Activated gamma-delta T cell treated with anti-CD3 and anti-CD28 coated beads, Interleukin-2, amount 50 U/mL, for 16 hours (primary cell): ENCODE measurements around the gene MBNL3.
"Not testable (repeated sequence)": the region's sequence is repeated elsewhere in the genome, so short reads cannot be mapped to it uniquely, and the experiment has no call there.

ENCODE experiments used
- DNase-seq: peaks from one replicate; pipeline ENCODE4 v3.0.0-alpha.2; 2020; ENCODE audit warnings: low read depth

MBNL3 gene

DNA sequence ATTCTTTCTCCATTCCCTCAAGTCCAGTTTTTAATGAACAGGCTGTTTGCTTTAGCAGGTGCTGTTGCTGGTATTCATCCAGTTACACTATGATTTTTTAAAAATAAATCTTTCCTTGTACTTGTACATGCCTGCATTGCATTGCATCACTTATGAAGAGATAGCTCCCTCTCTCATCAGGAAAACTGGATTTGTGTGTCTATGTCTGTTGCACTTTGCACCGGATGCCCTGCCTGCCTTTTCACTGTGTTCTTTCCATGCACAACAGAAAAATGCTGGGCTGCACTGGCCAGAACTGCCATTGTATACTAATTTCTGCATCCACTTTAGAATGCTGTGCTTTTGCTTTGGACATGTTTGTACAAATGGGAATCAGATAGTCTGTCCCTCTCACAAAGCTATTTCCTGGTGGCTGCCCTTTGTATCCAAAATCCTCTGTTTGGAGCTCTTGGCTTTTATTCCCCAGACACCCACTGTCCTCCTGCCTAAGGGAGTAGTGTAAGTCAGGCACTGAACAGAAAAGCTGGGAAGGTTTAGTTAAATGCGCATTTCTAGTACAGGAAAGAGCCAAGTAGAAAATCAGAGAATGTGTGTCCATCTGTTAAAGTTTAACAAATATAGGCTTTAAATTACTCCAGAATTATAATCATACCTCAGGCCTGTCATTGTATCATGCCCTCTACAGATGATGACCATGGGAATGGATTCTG is 119.1 kb downstream of the MBNL3 start:
- DNase-seq = no peak

DNA sequence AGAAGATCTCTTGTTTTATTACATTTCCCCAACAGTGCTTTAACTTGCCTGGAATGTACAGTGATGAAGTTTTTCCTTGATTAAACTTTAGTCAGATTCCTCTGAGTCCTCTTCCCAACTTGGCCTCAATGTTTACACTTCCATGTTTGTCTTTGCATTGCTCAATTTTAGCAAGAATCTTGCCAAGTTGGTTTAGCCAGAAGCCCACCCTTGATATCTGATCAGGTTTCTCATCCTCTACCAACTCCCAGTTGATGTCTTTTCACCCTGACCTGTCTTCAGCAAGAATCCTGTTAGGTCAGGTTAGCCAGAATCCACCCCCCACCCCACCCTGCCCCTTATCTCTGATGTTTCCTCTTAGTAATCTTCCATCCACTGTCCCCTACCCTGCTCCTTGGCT is 120.9 kb downstream of the MBNL3 start:
- DNase-seq = no peak

DNA sequence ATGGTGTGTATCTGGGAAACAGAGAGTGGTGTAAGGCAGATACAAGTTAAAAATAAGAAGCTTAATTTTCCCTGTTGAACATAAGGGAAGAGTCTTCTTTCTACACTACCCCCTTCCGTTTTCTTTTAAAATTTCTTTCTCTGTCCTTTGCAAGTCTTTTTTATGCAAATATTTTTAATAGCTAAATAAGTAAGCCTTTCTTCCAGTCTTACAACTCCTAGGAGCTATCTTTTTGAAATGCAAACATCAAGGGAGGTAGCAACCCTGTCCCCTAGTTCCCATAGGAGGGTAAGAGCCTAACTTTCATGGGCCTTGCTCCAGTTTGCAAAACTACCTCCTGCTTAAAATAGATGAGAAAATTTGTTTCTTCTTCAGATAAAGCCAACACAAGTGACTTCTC is 121.5 kb downstream of the MBNL3 start:
- DNase-seq = no peak

DNA sequence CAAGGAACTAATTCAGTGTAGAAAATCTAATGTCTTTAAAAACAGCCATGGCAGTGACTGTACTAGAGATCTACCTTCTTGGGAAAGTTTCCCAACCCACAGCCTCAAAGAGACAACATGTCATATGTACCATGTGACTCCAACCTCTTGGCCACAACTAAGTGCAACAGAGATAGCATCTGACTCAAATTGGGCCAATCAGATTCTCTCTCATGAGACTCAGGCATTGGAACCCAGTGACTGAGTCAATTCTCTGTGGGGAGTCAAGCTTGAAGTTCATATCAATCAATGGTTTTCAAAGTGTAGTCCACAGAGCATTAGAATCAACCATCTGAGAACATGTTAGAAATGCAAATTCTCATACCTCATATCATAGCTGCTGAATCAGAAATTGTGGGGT is 123.3 kb downstream of the MBNL3 start:
- DNase-seq = no peak

GRCh38 chrX:132364313-132364712 is 124.5 kb downstream of the MBNL3 start:
- no peak for DNase-seq

GRCh38 chrX:132353430-132353829 is 135.4 kb downstream of the MBNL3 start:
- DNase-seq = no peak

DNA sequence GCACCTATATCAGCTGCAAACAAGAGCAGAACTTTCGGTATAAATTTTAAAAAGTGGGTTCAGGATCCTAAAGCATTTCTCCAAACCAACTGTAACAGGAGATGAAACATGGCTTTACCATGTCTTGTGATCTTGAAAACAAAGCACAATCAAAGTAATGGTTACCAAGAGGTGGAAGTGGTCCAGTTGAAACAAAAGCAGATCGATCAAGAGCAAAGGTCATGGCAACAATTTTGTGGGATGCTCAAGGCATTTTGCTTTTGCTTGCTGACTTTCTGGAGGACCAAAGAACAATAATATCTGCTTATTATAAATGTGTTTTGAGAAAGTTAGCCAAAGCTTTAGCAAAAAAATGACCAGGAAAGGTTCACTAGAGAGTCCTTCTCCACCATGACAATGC is 152.7 kb downstream of the MBNL3 start:
- no peak for DNase-seq

- no peak for DNase-seq
Observed at GRCh38 chrX:132333351-132333750, 155.5 kb downstream of the MBNL3 start.

DNA sequence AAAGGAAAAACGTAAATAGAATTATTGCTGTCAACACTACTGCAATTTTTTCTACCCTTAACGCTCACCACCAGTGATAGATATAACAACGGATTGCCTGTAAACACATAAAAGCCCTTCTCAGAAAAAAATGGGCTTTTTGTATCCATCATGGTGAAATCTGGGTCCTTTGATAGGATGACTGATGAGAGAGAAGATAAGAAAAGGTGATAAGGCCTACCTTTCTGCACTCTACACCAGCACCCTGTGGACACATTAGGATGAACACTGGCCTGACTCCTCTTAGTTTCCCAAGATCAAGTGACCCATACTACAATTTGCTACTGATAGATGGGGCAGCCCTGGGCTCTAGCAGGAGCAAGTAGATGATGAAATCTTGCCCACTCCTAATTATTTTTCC is 157.3 kb downstream of the MBNL3 start:
- no peak for DNase-seq

- no peak for DNase-seq
Observed at GRCh38 chrX:132331000-132331399, 157.8 kb downstream of the MBNL3 start.

DNA sequence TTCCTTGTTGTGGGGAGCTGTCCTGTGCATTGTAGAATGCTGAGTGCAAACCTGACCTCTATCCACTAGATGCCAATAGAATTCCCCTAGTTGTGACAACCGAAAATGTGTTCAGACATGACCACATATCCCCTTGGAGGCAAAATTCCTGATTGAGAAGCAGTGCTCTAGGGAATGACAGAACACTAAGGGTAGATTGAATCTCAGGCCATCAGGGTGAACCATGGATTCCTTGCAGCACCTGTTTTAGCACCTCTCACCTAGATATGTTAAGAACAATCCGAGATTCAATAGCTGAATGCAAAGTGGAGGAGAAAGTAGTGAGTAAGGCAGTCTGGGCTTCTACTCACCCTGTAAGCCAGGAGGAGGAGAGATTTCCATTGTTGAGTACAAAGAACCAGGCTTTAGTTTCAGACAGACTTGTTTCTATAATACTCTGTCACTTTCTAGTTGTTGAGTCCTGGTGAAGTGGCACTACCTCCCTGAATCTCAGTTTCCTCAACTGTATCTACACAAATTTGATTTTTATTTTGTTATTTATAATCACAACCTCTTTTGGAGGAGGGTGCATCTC is 158.6 kb downstream of the MBNL3 start:
- DNase-seq = no peak

DNA sequence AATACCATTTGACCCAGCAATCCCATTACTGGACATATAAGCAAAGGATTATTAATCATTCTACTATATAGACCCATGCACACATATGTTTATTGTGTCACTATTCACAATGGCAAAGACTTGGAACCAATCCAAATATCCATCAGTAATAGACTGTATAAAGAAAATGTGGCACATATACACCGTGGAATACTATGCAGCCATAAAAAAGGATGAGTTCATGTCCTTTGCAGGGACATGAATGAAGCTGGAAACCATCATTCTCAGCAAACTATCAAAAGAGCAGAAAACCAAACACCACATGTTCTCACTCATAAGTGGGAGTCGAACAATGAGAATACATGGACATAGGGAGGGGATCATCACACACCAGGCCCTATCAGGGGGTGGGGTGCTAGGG is 161.9 kb downstream of the MBNL3 start:
- not testable (repeated sequence) for DNase-seq
